Activated T-cell treated with anti-CD3 and anti-CD28 coated beads for 48 hours (primary cell): ENCODE measurements around the gene ZFYVE28.
"Not testable (repeated sequence)": the region's sequence is repeated elsewhere in the genome, so short reads cannot be mapped to it uniquely, and the experiment has no call there.

ENCODE experiments used
- DNase-seq: peaks from one replicate; pipeline ENCODE4 v3.0.0-alpha.2; 2020; ENCODE audit warnings: low read depth

Gene ZFYVE28

GRCh38 chr4:2417765-2418649 is at the start of gene ZFYVE28:
ZFYVE28 (minus strand) TSS chr4:2418645; CDS start chr4:2418323, 322 bp downstream.
- no peak for DNase-seq

GRCh38 chr4:2465544-2465943 is 47.1 kb upstream of the ZFYVE28 start:
- not testable (repeated sequence) for DNase-seq

GRCh38 chr4:2465032-2465431 is 46.6 kb upstream of the ZFYVE28 start:
- no peak for DNase-seq

GRCh38 chr4:2462992-2463762 is 44.7 kb upstream of the ZFYVE28 start:
- DNase-seq = no peak

DNA sequence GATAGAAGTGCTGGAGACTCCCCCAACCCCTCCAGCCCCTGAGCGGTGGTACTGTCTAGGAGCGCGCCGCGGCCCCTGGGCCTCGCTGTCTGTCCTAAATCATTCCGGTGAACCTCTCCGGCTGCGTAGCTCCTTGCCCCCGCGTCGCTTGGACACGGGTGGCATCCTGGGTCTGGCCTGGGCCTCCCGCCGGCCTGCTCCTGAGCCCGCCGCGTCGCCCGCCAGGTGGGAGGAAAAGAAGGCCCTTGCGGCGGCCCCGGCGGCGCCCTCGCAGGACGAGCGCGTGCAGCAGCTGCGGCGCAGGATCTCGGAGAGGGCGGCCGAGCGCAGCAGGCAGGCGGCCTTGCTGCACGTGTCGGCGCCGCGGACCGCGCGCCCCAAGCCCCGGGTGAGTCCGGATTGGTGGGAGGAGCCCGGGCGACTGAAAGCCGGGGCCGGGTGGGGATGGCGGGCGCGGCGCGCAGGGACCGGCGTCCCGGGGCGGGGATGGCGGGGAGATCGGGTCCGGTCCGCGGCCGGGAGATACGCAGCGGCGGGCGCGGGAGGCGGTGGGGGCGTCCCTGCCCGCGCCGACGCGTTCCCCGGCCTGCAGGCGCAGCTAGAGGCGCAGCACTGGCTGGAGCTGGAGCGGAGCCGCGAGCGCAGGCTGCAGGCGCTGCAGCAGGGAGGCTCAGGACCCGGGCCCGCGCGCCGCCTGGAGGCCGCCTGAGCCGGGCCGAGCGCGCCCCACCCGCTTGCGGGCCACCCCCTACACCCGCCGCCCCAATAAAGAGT is 44.0 kb upstream of the ZFYVE28 start:
- peak; percentile 60 for DNase-seq

DNA sequence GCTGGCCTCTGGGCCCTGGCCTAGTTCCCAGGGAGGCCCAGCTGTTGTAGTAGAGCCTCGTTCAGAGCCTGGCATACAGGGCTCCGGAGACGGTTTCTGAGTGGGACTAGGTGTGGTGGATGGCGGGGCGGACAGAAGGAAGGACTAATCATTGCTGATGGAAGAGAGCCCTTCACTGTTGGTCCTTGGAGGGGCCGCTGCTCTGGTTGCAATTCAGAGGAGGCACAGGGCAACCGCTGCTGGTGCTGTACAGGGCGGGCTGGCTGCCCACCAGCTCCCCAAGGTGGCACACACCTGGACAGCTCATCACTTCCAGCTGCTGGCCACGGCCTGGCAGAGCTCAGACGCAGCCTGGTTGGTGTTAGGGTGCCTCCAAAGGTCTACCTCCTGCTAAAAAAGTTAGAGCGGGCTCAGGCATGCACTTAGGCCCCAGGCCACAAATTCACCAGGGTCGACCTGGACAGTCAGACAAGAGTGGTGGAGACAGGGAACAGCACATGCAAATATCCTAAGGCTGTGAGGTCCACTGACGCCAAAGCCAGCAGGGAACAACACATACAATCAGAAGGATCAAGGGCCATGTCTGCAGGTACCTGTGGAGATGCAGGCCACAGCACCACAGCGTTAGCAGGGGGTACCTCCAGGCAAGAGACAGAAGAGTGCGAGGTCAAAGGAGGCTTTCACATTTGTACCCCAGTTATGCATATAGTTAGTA is 43.0 kb upstream of the ZFYVE28 start:
- DNase-seq = no peak

DNA sequence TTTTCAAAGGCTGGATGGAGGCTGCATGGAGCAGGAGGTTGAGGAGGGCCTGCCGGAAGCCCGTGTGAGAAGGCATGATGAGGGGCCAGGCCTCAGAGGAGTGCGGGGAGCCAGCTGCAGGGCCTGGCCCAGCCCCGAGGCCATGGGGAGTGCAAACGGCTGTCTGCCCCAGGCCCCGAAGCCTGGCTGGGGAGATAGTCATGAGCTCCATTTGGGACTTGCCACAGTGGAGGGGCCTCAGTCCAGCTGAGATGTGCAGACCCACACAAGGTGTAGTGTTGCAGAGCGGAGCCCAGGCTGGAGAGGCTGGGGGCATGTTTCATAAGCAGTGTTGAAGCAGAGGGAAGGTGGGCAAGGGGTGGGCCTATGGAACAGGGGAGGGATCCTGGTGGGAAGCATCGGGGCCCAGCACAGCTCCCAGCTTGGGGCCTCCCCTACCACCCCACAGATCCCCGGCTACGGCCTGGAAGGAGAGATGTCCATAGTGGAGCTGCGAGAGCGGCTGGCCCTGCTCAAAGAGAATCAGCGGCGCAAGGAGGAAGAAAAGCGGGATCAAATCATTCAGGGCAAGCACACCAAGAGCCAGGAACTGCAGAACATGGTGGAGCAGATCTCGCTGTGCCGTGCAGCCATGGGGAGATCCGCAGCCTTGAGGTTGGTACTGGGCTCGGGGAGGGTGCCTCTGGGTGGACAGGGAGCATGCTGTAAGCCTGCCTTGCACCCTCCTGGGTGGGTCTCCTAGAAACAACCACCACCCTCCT is 41.3 kb upstream of the ZFYVE28 start:
- no peak for DNase-seq

DNA sequence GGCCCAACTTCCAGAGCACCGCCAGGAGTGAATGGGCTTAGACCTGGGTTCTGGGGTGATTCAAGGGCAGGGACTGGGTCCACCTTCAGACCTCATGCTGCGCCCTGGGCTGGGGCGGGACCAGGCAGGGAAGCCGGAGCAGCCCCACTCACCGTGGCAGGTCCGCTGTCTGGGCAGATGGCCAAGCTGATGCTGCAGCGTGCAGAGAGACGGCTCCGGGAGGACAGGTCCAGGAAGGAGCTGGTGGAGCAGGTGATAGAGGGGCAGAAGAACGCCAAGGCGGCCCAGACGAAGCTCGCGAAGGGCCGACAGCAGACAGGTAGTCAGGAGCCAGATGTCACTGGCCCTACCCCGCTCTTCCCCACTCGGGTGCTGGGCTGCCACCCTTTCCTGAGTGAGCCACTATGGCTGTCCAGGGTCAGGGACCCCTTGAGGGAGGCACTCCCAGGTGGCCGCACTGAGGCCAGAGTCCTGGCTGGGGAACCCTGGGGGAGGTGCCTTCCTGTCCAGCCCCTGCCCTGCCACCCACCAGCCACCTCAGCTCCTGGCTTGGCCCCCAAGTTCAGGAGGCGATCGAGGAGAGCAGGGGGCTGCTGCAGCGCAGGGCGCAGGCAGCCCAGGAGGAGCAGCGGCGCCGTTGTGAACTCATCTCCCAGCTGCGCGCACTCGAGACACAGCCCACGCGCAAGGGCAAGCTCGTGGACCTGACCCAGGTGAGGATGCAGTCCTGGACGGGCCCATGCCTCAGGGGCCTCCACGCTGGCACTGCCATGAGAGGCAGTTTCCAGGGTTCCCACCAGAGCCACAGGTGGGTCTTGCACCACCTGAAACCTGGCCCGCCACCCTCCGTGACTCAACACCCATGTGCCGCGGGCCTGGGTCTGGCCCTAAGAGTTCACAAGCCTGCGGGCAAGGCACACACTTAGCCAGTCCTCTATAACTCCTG is 40.4 kb upstream of the ZFYVE28 start:
- no peak for DNase-seq

DNA sequence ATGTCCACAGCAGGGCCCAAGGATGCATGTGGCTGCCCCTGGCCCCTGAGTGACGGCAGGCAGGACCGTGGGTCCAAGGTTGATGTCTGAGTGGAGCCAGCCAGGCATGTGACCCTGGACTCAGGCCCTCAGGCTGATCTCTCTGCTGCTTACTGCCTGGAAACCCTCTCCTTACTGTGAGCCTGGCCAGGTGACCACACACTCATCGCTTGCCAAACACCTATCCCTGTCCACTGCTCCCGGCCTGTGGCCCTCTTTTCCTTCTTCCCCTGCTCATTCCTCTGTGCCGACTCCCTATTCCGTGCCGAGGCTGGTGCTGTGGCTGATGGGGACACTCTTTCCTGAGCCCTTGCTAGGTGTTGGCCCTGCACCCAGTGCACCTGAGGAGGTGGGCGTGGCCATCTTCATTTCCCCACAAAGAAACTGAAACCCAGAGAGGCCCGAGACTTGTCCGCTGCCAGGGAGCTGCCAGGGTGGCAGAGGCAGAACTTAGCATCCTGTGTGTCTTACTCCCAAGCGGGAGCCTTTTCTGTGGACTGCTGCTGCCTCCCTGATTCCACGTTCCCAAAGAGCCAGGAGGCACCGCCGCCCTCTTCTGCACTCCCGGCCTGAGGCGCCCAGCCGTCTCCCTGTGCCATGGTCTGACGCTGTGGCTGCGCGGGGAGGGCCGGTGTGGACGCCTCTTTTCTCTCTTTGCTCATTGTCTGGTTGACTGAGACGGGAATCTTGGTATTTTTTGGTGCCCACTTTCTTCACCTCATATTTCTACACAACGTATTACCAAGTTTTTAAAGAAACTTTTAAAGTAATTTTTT is 39.2 kb upstream of the ZFYVE28 start:
- no peak for DNase-seq

DNA sequence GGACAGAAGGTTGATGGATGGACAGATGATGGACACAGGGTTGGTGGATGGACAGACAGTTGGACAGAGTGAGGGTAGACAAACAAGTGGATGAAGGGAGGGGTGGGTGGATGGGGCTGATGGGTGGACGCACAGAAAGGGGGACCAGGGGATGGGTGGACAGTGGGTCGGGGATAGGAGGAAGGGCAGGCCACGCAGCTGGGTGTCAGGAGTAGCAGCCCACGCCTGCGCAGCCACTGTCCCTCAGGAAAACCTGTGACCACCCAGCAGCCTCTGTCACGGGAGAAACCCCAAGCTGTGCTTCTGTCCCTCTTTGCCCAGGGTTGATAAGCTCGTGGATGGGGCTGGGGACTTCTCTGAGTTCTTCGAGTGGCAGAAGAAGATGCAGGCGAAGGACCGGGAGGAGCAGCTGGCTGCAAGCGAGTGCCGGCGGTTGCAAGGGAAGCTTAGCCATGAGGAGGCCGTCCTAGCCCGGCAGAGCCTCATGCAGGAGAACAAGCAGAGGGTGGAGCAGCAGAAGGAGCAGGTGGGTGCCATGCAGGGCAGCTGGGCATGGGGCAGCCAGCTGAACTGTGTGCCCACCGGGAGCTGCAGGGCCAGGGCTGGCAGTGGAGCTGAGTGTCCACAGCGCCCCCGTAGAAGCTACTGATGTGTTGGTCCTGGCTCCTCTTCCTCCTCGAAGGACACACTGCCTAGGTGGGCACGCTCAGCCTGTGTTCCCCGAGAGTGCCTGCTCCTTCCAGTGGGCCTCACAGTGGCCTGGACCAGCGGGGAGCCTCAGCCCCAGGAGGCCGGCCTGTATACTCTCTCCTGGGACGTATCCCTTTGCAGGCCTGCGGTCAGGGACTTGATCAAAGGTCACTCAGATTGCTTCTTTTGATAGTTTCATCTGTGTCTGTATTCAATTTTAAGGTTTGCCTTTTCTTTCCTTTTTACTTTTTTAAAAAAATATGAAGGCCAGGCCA is 33.7 kb upstream of the ZFYVE28 start:
- DNase-seq = no peak

- no peak for DNase-seq
These were observed 32.6 kb upstream of the ZFYVE28 start for GRCh38 chr4:2451036-2451520.

- no peak for DNase-seq
These were observed 32.1 kb upstream of the ZFYVE28 start for GRCh38 chr4:2450394-2451035.

DNA sequence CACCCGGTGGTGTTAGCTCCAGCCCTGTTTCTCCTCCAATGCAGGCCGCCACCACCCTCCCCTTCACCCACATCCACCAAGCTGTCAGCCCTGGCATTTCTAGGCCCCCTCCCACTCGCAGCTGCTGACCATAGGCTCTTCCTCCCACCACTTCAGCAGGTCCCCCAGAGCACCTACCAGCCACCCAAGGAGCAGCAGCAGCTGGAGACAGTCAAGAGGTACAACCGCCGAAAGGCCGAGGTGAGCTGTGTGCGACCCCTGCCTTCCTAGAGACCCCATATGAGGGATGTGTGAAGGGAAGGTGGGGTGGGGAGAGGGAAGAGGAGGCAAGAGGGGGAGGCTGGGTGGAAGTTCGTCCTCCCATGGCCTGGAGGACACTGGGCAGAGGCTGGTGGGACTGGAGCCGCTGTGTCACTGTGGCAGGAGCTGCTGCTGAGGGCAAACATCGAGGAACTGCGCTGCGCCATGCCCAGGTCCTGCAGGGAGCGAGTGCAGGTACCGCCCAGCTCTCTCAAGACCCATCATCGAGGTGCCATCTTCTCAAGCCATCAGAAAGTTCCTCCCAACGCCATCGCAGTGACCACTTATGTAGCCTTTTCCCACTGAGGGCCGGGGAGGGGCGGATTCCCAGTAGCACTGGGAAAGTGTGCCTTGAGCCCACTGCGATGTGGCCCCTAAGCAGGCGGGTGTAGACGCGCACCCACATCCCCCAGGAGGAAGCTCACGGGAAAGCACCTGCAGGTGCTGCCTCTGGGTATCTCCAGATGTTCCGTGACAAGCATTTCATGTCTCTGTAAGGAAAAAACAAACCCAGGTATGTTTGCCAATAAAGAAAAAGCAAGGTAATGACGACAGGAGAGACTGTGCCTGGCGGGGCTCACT is 31.3 kb upstream of the ZFYVE28 start:
- DNase-seq = no peak

GRCh38 chr4:2449051-2449450 is 30.6 kb upstream of the ZFYVE28 start:
- no peak for DNase-seq

DNA sequence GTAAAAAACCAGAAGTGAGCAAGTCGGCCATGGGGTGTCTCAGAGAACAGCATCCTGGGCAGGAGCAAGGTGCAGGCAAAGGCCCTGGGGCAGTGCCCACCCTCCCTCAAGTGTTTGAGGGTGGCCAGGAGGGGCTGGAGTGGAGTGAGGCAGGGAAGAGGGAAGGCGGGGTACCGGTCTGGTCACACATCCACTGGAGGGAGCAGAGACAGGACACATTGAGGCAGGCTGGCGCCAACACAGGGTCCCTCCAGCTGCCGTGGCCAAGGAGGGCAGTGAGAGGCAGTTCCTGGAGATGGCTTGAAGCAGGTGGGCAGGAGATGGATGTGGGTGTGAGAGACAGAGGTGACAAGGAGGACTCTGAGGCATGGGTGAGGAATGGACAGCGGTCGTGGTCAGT is 30.1 kb upstream of the ZFYVE28 start:
- no peak for DNase-seq
